Stimulated activated naive CD8-positive, alpha-beta T cell treated with anti-CD3 and anti-CD28 coated beads, Interleukin-15, Interleukin-2, amounts not matched to agents 100 U/mL and 50 U/mL, for 24 hours (primary cell): ENCODE measurements around the gene LHX2.

Experiments used
- ATAC-seq: fragments of 150-1000 bp; cut with Tn5 transposase; one replicate; pipeline ENCODE4 v1.10.0; 2021
- DNase-seq: peaks from one replicate; pipeline ENCODE4 v3.0.0; 2021

Gene LHX2

DNA sequence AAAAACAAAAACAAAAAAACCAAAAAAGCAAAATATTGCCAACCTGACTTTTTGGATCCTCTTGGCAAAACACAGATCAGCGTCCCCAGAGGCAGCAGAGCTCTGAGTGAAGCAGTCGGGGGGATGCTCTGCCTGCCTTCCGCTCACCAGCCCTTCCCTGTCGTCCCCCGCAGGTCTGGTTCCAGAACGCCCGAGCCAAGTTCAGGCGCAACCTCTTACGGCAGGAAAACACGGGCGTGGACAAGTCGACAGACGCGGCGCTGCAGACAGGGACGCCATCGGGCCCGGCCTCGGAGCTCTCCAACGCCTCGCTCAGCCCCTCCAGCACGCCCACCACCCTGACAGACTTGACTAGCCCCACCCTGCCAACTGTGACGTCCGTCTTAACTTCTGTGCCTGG is 20.7 kb downstream of the LHX2 start:
- DNase-seq (no peak), ATAC-seq (no peak)

DNA sequence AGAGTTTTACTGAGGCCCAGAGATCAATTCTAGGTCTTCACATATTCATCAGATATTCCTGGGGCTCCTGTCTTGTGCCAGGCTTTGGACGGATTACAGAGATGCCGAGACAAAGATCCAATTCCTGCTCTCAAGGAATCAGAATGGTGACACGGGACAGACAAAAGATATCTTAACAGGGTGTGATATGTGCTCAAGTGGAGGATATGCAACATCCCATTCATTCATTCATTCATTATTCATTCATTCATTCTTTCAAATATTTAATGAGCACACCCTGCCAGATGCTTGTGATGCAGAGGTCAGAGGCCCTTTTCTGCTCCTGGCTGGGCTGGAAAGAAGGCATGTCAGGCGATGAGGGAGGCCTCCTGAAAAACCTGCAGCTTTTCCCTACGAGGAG is 21.8 kb downstream of the LHX2 start:
- DNase-seq, result no peak
- ATAC-seq, result no peak

DNA sequence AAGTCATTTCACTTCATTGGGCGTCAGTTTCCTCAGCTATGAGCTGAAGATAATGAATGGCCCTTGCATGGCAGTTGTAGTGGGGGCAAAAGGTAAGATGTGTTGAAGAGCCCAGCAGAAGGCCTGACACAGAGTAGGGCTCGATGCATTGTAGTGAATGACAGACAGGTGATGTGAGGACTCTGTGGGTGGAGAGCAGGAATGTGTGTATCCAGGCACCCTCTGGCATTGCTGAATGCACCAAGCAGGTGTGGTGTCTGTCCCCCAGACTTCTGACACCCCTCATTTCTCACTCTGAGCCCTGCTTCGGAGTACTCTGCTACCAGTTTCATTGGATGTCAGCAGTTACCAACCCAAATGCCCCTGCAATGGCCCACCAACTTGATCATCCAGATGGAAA is 22.4 kb downstream of the LHX2 start:
- no peak for ATAC-seq
- no peak for DNase-seq

DNA sequence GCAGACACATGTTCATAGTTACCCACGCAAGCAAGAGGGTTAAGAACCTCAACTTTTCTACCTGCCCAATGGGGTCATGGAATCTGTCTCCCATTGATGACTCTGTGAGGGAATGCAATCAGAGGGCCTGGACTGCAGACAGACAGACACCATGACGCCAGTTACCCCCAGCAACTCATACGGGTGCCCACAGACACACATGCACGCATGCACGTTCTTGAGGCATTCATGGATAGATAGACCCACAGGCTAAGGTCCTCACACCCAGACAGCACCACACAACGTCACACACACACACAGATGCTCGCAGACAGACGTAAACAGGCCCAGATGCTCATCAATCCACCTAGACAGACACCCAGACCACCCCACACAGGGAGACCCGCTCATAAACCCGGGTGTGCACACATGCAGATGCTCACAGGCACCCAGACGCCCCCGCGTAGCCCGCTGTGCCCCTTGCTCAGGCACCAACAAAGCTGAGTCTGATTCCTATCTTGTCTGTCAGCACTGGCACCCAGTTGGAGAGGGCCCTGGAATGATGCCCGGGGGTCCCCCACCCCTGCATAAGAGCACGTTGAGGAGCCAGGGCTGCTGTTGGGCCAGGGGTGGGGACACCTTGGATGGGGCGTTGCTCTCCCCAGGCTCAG is 23.6 kb downstream of the LHX2 start:
- no peak for ATAC-seq
- no peak for DNase-seq

DNA sequence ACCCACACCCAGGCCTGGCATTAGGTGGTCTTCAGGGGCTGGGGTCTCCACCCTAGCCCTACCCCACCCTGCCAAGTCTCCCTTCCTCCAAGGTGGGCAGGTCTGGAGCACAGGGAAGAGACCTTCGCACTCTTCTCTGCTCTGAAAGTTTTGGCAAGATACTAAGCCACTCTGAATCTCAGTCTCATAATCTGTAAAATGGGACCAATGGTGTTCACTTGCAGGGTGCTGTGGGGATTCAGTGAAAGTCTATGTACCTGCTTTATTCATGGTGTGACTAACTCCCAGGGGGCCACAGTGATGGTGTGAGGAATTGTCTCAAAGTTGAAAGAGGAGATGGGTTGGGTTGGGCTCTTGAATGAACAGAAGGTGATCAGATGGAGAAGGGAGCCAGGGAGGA is 25.0 kb downstream of the LHX2 start:
- ATAC-seq (no peak), DNase-seq (no peak)

DNA sequence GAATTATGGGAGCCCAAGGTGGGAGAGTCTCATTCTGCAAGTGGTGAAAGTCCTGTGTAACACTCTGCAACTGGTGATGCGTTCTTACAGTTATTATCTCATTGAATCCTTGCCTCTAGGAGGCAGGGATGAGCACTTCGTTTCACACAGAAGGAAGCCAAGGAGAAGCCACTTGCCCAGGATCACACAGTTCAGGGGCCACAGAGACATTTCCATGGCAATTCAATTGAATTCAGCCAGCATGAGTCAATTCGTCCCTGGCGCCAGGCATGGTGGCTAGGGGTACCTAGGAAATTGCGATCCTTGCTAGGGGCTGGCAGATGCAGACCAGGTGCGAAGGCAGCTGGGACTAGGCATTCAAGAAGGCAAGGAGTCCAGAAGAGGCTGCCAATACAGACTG is 26.2 kb downstream of the LHX2 start:
- DNase-seq, result no peak
- ATAC-seq, result no peak

DNA sequence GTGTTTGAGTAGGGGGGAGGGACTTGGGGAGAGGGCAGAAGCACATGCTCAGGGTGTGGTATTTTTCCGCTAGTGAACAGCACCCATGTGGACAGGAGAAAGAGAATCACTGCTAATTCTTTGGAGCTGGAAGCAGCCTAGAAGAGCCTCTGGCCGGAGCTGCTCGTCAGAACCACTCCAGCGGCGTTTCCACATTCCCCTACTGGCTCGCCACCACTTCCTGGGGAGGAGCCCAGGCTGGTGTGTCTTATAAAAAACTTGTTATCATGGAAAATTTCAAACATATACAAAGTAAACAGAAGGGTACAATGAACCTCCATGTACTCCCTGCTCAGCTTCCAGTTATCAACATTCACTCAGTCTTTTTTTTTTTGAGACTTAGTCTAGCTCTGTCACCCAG is 26.7 kb downstream of the LHX2 start:
- ATAC-seq (no peak), DNase-seq (no peak)

DNA sequence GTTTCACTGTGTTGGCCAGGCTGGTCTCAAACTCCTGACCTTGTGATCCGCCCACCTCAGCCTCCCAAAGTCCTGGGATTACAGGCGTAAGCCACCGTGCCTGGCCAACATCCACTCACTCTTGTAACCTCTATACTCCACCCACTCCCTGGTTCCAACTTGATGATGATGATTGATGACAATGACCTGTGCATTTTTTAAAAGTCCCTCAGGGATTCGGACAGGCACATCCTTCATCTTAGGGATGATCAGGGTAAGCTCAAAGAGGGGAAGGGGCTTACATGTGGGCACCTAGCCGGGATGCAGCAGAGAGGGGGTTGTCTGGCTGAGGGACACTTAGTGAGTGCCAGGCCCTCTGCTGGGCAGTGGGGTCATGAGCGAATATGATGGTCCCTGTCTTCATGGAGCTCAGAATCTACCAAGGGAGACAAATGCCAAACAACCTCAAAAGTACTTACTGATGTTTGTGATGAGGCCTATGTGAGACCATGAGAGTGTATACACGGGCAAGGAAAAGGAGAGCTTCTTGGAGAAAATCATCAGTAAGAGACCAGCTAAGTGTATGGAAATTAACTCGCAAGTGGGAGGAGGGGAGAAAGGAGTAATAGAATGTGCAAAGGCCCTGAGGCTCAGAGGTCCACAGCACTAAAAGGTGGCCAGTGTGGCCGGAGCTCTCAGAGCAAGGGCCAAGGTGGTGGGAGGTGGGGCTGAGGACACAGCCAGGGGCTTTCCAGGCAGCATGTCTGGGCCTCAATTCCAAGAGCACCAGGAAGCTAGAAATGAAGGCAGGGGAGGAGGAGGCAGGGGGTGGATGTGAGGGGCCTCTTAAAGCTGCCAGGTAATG is 27.4 kb downstream of the LHX2 start:
- DNase-seq (no peak), ATAC-seq (no peak)

DNA sequence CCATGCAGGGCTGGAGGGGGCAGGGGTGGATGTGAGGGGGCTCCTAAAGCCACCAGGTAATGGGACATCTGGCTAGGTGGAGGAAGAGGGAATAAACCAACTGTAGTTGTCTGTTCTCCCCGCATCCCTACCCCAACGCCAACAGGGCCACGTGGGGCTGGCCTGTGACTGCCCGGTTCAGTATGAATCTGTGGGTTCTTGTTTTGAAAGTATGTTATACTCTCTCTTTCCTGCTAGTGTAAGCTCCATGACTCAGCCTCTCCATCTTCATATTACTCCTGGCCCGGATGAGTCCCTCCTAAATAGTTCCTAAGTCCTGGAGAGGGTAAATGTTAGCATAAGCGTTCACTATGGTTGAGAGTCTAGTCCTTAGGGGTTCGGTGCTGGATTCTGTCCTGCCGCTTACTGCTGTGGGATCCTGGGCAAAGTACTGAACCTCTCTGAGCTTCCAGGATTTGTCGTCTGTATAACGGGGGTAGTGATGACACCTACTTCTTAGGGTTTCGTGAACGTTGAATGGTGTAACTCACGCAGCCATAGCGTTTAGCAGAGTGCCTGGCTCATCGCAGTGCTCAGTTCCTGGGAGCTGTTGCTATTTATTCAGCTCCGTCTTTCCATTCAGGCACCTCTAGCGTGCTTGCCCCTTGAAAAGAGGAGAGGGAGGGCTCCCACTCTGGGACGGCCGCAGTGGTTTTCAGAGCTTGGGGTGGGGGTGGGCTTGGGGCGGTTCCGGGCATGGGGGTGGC is 28.8 kb downstream of the LHX2 start:
- ATAC-seq (peak; percentile 52), DNase-seq (no peak)

DNA sequence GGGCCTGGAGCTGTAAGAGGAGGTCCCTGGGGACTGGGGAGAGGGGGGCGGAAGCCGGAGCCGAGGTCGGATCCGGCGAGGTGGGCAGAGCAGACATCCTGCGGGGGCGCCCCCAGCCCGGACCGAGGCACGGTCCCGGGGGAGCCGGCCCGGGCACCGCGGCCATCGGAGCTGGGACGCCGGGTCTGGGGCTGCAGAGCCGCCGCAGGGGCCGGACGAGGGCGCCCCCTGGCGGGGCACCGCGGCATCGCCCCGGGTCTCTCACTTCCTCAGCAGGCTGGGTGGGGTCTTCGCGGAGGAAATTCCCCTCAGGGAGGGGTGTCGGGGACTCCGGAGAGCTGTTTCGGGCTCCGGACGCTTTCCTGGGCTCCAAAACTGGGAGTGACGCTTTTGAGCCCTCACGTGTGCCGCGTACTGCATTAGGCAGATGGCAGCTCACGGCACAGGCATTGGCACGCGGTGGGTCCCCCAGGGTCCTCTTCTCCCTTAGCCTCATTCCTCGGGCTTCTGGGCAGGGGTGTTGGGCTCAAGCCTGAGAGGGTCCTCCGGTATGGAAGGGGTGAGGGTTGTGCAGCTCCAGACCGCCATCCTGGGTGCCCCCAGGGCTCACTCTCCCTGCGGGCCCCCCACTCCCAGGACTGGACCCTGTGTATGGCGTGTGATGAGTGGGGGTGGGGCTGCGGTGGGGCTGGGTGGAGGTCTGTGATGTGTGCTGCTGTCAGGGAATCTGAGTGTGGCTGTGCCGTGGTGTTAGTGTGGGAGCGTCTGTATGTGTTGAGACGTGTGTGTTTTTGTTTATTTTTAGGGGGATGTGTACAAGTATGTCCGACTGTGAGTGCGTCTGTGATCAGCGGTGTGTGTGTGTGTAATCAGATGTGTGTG is 29.6 kb downstream of the LHX2 start:
- DNase-seq (peak; percentile 65), ATAC-seq (peak; percentile 40)

DNA sequence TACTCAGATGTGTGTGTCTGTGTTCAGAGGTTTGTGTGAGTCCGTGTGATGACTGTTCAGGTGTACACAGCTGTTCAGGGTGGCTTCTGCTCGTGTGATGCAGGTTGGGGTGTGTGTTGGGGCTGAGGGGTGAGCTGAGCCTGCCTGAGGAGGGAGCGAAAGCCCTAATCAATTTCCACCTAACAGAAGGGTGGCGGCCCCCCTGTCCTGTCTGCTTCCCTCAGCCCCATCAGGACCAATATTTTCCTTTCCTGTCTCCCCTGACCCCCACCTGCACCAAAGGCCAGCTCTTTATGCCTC is 30.2 kb downstream of the LHX2 start:
- ATAC-seq (no peak), DNase-seq (no peak)

DNA sequence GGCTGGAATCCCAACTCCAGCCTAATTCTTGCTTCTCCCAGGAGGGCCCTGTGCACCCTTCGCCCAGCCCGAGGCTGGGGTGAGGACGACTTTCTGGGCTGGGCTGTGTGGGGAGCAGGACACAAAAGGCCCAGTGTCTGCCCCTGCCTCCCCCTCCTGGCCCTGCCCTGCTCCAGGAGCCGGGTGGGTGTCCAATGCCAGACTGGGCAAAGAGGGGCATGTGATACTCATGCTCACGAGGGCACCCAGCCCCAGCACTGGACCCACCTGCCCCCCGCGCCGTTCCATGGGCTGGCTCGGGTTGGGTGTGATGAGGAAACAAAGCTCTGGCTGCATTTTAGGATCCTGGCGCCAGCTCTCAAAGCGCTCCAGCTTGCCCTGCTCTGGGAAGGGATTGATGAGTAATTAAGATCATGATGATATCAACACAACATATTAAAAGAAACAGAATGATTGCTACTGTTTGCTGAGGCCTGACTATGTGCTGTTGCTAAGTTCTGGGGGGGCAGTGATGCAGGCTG is 30.7 kb downstream of the LHX2 start:
- no peak for DNase-seq

DNA sequence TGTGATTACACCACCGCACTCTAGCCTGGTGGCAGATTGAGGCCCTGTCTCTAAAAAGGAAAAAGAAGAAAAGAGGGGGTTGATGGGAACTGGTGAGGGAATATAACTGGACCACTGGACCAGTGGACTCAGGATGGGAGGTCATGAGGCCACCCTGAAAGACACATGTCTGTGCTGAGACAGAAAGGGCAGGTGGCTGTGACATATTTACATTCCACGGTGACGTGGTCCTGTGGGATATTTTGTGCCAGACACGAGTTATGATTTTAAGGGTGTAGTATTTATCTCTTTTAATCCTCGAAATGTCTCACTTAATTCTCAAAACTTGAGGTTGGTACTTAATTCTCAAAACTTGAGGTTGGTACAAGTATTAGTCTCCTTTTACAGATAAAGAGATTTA is 32.9 kb downstream of the LHX2 start:
- no peak for DNase-seq
- no peak for ATAC-seq

More for the DNA sequence above, 30.7 kb downstream of the LHX2 start:
- no peak for ATAC-seq

DNA sequence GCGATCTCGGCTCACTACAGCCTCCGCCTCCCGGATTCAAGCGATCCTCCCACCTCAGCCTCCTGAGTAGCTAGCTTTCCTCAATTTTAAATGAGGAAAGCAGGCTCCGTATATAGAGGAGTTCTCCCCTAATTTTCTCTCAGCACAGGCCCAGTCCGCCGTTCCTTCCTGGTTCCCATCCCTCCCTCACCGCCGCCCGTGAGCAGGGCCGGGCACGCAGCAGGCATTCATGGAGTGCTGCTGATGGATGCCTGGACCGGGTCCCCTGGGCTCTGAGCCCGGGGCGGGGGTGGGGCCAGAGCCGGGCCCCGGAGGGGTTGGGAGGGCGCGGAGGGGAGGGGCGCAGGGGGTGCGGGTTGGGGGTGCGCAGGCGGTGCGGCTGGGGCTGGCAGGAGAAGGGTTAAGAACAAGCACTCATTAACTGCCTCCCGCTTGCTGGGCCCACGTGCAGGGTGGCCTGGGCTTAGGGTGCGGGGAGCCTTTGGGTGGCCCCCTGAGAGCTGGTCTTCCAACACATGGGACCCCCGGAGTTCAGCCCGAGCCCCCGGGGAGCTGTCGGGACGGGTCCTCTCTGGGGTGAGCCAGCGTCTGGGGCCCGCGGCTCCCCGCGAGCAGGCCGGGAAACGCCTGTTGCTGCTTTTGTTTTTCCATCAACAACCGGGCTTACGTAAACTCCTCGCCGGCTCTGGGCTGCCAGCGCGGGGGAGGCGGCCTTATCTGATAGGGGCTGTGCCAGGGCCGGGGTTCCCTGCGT is 33.7 kb downstream of the LHX2 start:
- no peak for ATAC-seq
- DNase-seq, result peak; percentile 21

DNA sequence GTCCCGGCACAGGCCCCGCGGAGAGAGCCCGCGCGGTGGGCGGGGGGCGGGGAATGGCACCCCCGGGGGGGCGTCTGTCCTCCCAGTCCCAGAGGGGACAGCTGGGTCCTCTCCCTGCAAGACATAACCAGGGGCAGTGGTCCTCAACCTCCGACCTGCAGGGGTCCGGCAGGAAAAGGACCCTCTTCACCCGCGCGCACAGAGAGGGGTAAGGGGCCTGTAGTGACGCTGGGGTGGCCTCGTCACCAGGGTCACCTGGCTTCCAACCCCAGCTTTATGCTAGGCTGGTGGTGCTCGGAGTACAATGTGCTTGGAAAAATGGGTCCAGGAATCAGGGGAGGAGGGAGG is 34.2 kb downstream of the LHX2 start:
- no peak for ATAC-seq

DNA sequence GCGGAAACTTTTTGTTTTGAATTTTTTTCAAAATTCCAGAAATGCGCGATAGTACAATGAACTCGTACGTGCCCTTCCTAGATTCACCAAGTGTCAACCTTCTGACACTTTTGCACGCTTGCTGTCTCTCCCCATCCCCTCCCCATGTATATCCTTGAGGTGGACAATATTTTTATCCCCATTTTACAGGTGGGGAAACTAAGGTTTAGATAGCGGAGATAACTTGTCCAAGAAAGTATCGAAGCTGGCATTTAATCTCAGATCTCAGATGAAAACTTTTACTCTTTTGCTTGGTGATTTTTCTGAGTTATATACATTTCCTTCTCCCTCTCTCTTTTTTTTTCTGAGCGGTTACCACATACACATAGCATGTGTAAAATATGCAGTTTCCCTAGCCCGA is 34.6 kb downstream of the LHX2 start:
- ATAC-seq (no peak), DNase-seq (no peak)

More for the DNA sequence above, 34.2 kb downstream of the LHX2 start:
- no peak for DNase-seq

DNA sequence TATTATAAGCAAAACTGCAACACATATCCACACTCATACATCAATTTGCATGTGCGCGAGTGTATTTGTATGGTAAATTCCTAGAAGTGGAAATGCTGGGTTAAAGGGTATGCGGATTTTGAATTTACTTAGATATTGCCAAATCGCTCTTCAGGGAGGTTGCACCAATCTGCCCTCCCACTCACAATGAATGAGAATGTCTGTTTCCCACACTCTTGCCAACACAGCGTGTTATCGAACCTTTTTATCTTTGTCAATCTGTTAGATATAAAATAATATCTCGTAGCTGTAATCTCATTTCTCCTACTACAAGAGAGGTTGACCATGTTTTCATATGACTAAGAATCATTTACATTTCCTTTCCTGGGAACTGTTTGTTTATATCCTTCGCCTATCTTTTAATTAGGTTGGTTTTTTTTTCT is 35.7 kb downstream of the LHX2 start:
- DNase-seq, result no peak
- no peak for ATAC-seq

DNA sequence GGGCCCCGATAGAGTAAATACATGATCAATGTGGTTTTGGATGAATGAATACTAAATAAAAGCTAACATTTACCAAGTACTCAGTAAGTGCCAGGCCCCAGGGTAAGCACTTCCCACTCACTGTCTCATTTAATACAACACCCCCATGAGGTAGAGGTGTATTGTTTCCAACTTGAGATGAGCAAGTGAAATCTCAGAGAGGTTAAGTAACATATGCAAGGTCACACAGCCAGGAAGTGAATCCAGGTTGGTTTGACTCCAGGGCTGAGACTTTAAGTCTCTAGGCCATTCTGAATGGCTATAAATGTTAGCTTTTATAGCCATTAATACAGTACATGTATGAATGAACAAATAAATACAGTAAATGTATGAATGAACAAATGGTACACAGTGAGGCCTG is 39.4 kb downstream of the LHX2 start:
- ATAC-seq, result no peak
- no peak for DNase-seq

DNA sequence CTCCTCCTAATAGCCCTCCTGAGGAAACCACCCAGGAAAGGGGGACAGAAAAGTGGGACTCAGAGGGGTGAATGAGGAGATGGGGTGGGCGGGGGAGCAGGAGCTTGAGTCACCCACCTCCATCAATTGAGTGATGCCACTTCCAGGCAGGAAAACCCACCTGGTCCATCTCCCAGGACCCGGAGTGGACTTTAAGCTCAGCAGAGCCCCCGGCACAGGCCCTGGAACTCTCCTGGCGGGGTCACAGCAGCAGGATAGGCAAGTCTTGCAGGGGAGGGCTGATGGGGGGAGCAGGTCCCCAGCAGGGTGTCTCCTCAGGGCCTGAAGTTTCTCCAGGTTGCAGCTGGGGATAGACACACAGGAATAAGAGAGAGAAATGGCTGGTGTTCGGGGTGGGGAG is 40.8 kb downstream of the LHX2 start:
- DNase-seq (no peak), ATAC-seq (no peak)

DNA sequence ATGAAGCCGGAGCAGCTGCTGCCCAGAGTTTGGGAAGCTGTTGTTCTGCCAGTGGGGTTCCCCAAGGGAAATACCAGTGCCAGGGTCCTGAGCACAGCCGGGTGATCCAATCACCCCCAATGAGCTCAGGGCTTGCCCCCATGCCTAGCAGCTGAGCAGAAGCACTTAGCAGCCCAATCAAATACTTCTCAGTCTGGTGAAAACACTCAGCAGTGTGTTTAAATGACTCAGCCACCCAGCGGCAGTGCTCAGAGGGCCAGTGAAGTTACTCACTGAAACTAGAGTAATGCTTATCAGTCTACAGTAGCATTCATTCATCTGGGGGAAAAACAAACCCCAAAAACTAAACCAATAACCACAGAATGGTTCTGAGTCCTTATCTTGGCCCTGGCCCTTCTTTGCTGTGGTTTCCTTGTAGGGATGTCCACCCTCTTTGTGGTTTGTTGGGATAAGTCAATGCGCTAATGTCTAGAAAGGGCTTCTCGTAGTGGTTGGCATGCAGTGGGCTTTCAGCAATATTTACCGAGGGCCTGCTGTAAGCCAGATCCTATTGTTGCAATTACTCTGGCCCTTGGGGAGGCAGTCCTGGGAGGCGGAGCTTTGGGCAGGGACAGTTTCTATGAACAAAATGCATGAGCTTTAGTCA is 43.1 kb downstream of the LHX2 start:
- DNase-seq (peak; percentile 40), ATAC-seq (peak; percentile 97)
